ENCODE measurements around the gene PTPRM. TPM values are rescaled to one million over a fixed set of nuclear protein-coding genes. Genes with fewer than 3 reads are reported as not detected.

The PTPRM gene
- total and polyA plus RNA-seq, 2 experiments from 2014 or later, result 1.6 to 5.3 TPM

DNA sequence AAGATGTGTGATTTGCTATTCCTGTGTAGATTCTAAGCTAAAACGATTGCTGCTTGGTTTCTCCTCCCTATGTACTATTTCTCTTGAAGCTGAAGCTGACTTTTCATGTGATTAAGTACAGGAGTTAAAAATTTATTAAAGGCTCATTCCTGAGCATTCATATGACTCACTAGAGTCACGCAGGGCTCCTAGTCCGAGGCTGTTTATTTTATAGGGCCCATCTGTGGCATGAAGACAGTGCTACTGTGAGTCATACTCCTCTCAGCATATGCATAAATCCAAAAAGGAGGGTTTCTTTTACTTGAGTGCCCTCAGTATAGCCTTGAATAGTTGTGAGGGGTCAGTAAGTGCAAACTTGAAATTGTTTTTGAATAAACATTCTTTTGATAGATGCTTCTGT is 378.8 kb downstream of the PTPRM start:
- no peak overlapping the region for H2AFZ ChIP-seq
- Mint-ChIP-seq H3K27me3 (ENCODE audit: insufficient read depth, low read depth, poor library complexity) (peaks cover 2% of the 10 kb centered on the region), H3K4me1 (peaks cover 4% of the 10 kb centered on the region; the same call in 2 of the 3 replicates), H3K9me3 (no peaks in the 10 kb centered on the region), H3K27ac (no peak overlapping the region; the same call in 1 of the 2 replicates), H3K36me3 (ENCODE audit: low read depth) (no peaks in the 10 kb centered on the region), H3K4me3 (no peak overlapping the region)
- no peak overlapping the region for H3K4me2 ChIP-seq
- H3K36me3 ChIP-seq (ENCODE audit: insufficient read depth), result no peaks in the 10 kb centered on the region
- H3K4me3 ChIP-seq, result no peak overlapping the region
- H4K20me1 ChIP-seq (replicated peaks; ENCODE audit: insufficient read depth), result no peaks in the 10 kb centered on the region
- H3K9me2 ChIP-seq (ENCODE audit: insufficient read depth), result no peaks in the 10 kb centered on the region
- H3K27ac ChIP-seq (ENCODE audit: low read depth), result no peak overlapping the region
- H3K4me1 ChIP-seq (ENCODE audit: insufficient read depth), result no peaks in the 10 kb centered on the region
- no peaks in the 10 kb centered on the region for H3K27me3 ChIP-seq (ENCODE audit: insufficient read depth)
- no peaks in the 10 kb centered on the region for H3F3A ChIP-seq (replicated peaks; ENCODE audit: low read depth)
- no peak for TF ChIP-seq POLR2AphosphoS5 (IDR thresholded peaks at IDR 0.05; ENCODE audit: low read depth)
- no peaks in the 10 kb centered on the region for H3K79me2 ChIP-seq (replicated peaks; ENCODE audit: insufficient read depth)
- ATAC-seq, result no peak
- no peak for DNase-seq (ENCODE audit: low spot score)

DNA sequence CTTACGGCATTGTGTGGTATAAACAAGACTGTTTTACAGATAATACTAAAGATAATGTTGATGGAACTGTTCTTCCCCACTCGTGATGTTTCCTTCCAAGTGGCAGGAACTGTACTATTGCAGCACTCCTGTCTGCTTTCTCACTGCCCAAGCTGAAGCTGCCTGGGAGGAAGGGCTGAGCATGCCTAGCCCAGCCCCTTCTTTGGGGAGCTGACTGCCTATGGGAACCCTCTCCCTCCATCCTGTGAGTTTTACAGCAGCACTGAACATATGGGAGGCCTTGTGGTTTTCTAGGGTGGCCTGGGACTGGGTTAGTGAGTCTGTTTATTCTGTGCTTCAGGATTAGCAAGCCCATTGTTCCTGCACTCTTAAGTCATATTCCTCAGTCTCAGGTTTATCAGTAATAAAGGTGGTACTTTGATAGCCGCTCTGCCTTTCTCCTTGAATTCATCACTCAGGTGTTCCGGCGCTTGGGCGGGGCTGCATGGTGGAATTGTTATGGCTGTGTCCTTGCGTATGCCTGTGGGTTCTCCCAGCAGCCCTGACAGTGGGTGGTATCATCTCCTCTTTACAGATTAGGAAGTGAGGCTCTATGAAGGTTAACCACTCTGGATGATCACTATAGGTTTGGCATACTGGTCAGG is 379.7 kb downstream of the PTPRM start:
- TF ChIP-seq CREB1 (CRISPR knock-in tag; IDR thresholded peaks at IDR 0.05; ENCODE audit: low read depth), result no peak
- TF ChIP-seq, protein P1, sequence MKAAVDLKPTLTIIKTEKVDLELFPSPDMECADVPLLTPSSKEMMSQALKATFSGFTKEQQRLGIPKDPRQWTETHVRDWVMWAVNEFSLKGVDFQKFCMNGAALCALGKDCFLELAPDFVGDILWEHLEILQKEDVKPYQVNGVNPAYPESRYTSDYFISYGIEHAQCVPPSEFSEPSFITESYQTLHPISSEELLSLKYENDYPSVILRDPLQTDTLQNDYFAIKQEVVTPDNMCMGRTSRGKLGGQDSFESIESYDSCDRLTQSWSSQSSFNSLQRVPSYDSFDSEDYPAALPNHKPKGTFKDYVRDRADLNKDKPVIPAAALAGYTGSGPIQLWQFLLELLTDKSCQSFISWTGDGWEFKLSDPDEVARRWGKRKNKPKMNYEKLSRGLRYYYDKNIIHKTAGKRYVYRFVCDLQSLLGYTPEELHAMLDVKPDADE (IDR thresholded peaks at IDR 0.05), result no peak
- TF ChIP-seq NANOG (IDR thresholded peaks at IDR 0.05; ENCODE audit: borderline replicate concordance), result no peak
- no peaks in the 10 kb centered on the region for H3F3A ChIP-seq (replicated peaks; ENCODE audit: low read depth)
- Mint-ChIP-seq H3K36me3 (ENCODE audit: low read depth) (no peaks in the 10 kb centered on the region), H3K4me1 (peaks cover 4% of the 10 kb centered on the region; the same call in 1 of the 3 replicates), H3K27me3 (ENCODE audit: insufficient read depth, low read depth, poor library complexity) (peaks cover 2% of the 10 kb centered on the region), H3K9me3 (no peaks in the 10 kb centered on the region), H3K4me3 (peak overlapping the region; percentile 35; the same call in 1 of the 3 replicates), H3K27ac (no peak overlapping the region)
- H3K27ac ChIP-seq (ENCODE audit: low read depth), result no peak overlapping the region
- no peaks in the 10 kb centered on the region for H3K79me2 ChIP-seq (replicated peaks; ENCODE audit: insufficient read depth)
- H3K4me1 ChIP-seq (ENCODE audit: insufficient read depth), result no peaks in the 10 kb centered on the region
- H3K27me3 ChIP-seq (ENCODE audit: insufficient read depth), result no peaks in the 10 kb centered on the region
- ATAC-seq (peak; percentile 80), DNase-seq (ENCODE audit: low spot score) (peak; percentile 25)
- H3K36me3 ChIP-seq (ENCODE audit: insufficient read depth), result no peaks in the 10 kb centered on the region
- H2AFZ ChIP-seq, result no peak overlapping the region
- H3K4me2 ChIP-seq, result no peak overlapping the region
- no peaks in the 10 kb centered on the region for H4K20me1 ChIP-seq (replicated peaks; ENCODE audit: insufficient read depth)
- no peak overlapping the region for H3K4me3 ChIP-seq
- no peaks in the 10 kb centered on the region for H3K9me2 ChIP-seq (ENCODE audit: insufficient read depth)

DNA sequence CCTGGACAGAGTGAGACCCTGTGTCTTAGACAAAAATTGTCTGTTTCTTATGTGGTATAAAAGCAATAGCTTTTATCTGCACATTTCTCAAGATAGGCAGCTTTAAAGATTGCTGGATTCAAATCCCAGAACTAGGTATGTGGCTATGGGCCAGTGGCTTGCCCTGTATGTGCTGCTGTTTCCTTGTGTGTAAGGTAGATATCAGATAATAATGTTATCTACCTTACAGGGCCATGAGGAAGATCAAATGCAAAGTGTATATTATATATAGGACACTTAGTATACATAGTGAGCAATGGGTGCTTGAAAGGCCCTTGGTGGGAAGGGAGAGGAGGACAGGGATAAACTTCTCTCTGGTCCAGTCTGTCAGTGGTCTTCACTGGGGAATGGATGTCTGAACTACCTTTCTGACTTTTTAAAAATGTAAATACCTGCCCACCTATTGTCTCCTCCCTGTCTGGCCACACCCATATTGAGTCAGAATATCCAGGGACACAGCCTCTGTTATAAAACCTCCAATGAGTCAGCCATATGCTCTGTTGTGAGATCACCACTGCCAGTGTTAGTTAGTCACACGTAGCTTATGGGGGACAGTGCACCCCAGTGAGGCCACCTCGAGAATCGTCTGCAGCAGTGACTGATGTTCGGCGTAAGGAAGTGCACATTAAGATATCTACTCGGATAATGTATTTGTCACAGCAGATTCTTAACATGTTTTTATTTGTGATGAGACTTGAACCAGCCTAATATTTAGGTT is 383.4 kb downstream of the PTPRM start:
- Histone ChIP-seq H3K4me1 (ENCODE audit: insufficient read depth) (peaks cover 2% of the 10 kb centered on the region; the same call in 1 of the 2 replicates), H3K36me3 (ENCODE audit: insufficient read depth) (no peaks in the 10 kb centered on the region), H3K27me3 (ENCODE audit: insufficient read depth) (no peaks in the 10 kb centered on the region), H2AFZ (no peak overlapping the region), H3F3A (replicated peaks; ENCODE audit: low read depth) (no peaks in the 10 kb centered on the region), H3K4me3 (no peak overlapping the region), H3K79me2 (replicated peaks; ENCODE audit: insufficient read depth) (no peaks in the 10 kb centered on the region), H3K9me2 (ENCODE audit: insufficient read depth) (no peaks in the 10 kb centered on the region), H4K20me1 (replicated peaks; ENCODE audit: insufficient read depth) (no peaks in the 10 kb centered on the region), H3K27ac (ENCODE audit: low read depth) (no peak overlapping the region), H3K4me2 (no peak overlapping the region)
- no peak for TF ChIP-seq CREB1 (CRISPR knock-in tag; IDR thresholded peaks at IDR 0.05; ENCODE audit: low read depth)
- DNase-seq (ENCODE audit: low spot score), result no peak
- H3K4me3 Mint-ChIP-seq, result no peak overlapping the region
- no peak for ATAC-seq
- no peaks in the 10 kb centered on the region for H3K36me3 Mint-ChIP-seq (ENCODE audit: low read depth)
- H3K9me3 Mint-ChIP-seq, result no peaks in the 10 kb centered on the region; the same call in 2 of the 3 replicates
- H3K27me3 Mint-ChIP-seq (ENCODE audit: insufficient read depth, low read depth, poor library complexity), result peaks cover 2% of the 10 kb centered on the region
- no peak overlapping the region for H3K27ac Mint-ChIP-seq
- H3K4me1 Mint-ChIP-seq, result peaks cover 10% of the 10 kb centered on the region; the same call in 2 of the 3 replicates
